ENCODE measurements around the gene ULK4. TPM values are rescaled to one million over a fixed set of nuclear protein-coding genes. Genes with fewer than 3 reads are reported as not detected.

ULK4 gene
- total and polyA plus RNA-seq, 9 of the 15 experiments (the other 6 are each of a cell fraction or from before 2014, with no cell fraction given): 3.0 to 5.9 (median 3.5) TPM

DNA sequence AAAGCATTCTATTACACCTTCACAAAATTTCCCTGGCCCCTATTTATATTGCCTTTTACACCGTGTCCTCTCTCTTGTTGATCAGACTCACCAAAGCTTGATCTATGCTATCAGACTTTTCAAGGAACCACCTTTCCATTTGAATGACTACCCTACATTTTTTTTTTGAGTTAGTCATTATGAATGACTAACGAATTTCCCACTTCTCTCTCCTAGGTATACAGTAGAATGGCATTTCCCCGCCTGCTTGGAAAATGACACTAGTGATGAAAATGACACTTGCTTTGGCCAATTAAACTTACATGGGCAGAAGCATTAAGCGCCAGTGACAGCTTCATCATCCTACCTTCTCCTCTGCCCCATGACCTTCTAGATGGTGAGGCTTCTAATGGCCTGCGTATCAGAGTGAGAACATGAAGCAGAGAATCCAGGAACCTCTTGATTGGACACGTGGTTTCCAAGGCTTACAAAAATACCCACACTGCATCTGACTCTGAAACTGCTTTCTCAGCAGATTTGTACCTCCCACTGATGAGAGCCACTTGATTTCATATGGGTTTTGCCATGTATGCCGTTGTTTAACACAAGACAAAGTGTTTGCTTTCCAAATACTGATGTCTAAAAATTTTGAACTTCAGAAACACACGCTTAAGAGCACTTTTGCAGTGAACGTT, 392.1 kb downstream of the ULK4 start:
- H3K36me3 ChIP-seq (ENCODE audit: control insufficient read depth, insufficient read depth, low read length): no peaks in the 10 kb centered on the region
- no peak overlapping the region for H3K9ac ChIP-seq (ENCODE audit: insufficient read depth in 1 of 2, low read depth in 2 of 2, low read length in 2 of 2)
- WGBS (ENCODE audit: insufficient coverage, low coverage, missing lambda C conversion rate): 2% methylated on average over 9 of the region's 9 CpGs
- no peak for ATAC-seq
- no peak for DNase-seq (ENCODE audit: extremely low read depth in 1 of 4, low spot score in 3 of 4)
- H3K79me2 ChIP-seq (ENCODE audit: control insufficient read depth, insufficient read depth, low read length): no peaks in the 10 kb centered on the region
- no TSS peak for BruUV-seq (replicated peaks)
- no peaks in the 10 kb centered on the region for H3K9me1 ChIP-seq (ENCODE audit: control insufficient read depth, insufficient read depth, low read length)
- in situ Hi-C loops (cut with MboI): no loop called here
- no peak overlapping the region for H2AFZ ChIP-seq (ENCODE audit: low read depth, low read length)
- no peak for FAIRE-seq
- no peak overlapping the region for H3K27ac ChIP-seq (ENCODE audit: extremely low read depth, low read depth, low read length)
- H3K4me3 ChIP-seq: no peak overlapping the region
- POLR2A ChIA-PET: interaction anchor here (0.7 to 0.8 kb wide), 2 partner anchors 12 to 940 kb away, joined by 3 read pairs; no protein-coding TSS in a partner anchor
- no peaks in the 10 kb centered on the region for H3K9me3 ChIP-seq (replicated peaks; ENCODE audit: control insufficient read depth, insufficient read depth, low read depth, low read length)
- intact Hi-C loops (cut with micrococcal nuclease): no loop called here
- H3K27me3 ChIP-seq (ENCODE audit: control insufficient read depth in 2 of 2, insufficient read depth in 2 of 2, low read length in 2 of 2): peaks cover 4 to 5% of the 10 kb centered on the region in 2 experiments; a peak in 1 of 5 replicates
- CTCF ChIA-PET (ENCODE audit: low intra/inter-chr PET ratio): no interaction called here
- H3K4me2 ChIP-seq (ENCODE audit: insufficient read depth, low read length): no peak overlapping the region
- no peaks in the 10 kb centered on the region for H3K4me1 ChIP-seq (replicated peaks in 1 of 2; ENCODE audit: control insufficient read depth in 2 of 2, insufficient read depth in 2 of 2, low read length in 2 of 2)
- H4K20me1 ChIP-seq (replicated peaks; ENCODE audit: control insufficient read depth, insufficient read depth, low read length): no peaks in the 10 kb centered on the region
- TF ChIP-seq ZNF3 (CRISPR knock-in tag; IDR thresholded peaks at IDR 0.05) (no peak), SMAD1 (IDR thresholded peaks at IDR 0.05; ENCODE audit: low read depth, low read length, partially characterized antibody) (no peak), ZNF79 (CRISPR knock-in tag; IDR thresholded peaks at IDR 0.05; ENCODE audit: low read depth) (no peak), KDM5B (IDR thresholded peaks at IDR 0.05; ENCODE audit: insufficient replicate concordance, low read depth, low read length) (no peak), MAFF (IDR thresholded peaks at IDR 0.05; ENCODE audit: low read length) (peak; percentile 77), C11orf30 (IDR thresholded peaks at IDR 0.05; ENCODE audit: low read depth) (peak; percentile 84), DPF2 (IDR thresholded peaks at IDR 0.05) (no peak), NCOA6 (IDR thresholded peaks at IDR 0.05) (no peak), MAFG (tag; conservative IDR thresholded peaks at IDR 0.05) (peak; percentile 78), ZNF77 (CRISPR knock-in tag; IDR thresholded peaks at IDR 0.05) (no peak), CCNT2 (IDR thresholded peaks at IDR 0.05; ENCODE audit: borderline replicate concordance, extremely low read depth, insufficient read length, low read depth, low read length) (no peak), HMGN3 (IDR thresholded peaks at IDR 0.05; ENCODE audit: borderline replicate concordance, extremely low read depth, insufficient read length, low read depth, low read length) (no peak)
- TF ChIP-seq, protein P1, sequence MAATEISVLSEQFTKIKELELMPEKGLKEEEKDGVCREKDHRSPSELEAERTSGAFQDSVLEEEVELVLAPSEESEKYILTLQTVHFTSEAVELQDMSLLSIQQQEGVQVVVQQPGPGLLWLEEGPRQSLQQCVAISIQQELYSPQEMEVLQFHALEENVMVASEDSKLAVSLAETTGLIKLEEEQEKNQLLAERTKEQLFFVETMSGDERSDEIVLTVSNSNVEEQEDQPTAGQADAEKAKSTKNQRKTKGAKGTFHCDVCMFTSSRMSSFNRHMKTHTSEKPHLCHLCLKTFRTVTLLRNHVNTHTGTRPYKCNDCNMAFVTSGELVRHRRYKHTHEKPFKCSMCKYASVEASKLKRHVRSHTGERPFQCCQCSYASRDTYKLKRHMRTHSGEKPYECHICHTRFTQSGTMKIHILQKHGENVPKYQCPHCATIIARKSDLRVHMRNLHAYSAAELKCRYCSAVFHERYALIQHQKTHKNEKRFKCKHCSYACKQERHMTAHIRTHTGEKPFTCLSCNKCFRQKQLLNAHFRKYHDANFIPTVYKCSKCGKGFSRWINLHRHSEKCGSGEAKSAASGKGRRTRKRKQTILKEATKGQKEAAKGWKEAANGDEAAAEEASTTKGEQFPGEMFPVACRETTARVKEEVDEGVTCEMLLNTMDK (IDR thresholded peaks at IDR 0.05; ENCODE audit: borderline replicate concordance, insufficient read depth, low read depth, low read length, poor library complexity, severe bottlenecking): no peak
- TF ChIP-seq, protein P2, sequence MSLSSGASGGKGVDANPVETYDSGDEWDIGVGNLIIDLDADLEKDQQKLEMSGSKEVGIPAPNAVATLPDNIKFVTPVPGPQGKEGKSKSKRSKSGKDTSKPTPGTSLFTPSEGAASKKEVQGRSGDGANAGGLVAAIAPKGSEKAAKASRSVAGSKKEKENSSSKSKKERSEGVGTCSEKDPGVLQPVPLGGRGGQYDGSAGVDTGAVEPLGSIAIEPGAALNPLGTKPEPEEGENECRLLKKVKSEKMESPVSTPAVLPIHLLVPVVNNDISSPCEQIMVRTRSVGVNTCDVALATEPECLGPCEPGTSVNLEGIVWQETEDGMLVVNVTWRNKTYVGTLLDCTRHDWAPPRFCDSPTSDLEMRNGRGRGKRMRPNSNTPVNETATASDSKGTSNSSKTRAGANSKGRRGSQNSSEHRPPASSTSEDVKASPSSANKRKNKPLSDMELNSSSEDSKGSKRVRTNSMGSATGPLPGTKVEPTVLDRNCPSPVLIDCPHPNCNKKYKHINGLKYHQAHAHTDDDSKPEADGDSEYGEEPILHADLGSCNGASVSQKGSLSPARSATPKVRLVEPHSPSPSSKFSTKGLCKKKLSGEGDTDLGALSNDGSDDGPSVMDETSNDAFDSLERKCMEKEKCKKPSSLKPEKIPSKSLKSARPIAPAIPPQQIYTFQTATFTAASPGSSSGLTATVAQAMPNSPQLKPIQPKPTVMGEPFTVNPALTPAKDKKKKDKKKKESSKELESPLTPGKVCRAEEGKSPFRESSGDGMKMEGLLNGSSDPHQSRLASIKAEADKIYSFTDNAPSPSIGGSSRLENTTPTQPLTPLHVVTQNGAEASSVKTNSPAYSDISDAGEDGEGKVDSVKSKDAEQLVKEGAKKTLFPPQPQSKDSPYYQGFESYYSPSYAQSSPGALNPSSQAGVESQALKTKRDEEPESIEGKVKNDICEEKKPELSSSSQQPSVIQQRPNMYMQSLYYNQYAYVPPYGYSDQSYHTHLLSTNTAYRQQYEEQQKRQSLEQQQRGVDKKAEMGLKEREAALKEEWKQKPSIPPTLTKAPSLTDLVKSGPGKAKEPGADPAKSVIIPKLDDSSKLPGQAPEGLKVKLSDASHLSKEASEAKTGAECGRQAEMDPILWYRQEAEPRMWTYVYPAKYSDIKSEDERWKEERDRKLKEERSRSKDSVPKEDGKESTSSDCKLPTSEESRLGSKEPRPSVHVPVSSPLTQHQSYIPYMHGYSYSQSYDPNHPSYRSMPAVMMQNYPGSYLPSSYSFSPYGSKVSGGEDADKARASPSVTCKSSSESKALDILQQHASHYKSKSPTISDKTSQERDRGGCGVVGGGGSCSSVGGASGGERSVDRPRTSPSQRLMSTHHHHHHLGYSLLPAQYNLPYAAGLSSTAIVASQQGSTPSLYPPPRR (CRISPR knock-in tag; IDR thresholded peaks at IDR 0.05; ENCODE audit: borderline replicate concordance): no peak

Data from K562 (cell line).